MCF 10A (cell line): ENCODE measurements around the gene CLMN. TPM values are rescaled to one million over a fixed set of nuclear protein-coding genes. Genes with fewer than 3 reads are reported as not detected.

Experiments
- BruUV-seq: library from RNA; stranded (reverse); fragments of 400-500 nt; replicated peaks from 2 replicates; lab custom pipeline; 2021; lab: Mats Ljungman, UMichigan
- CTCF ChIA-PET: fragments of 300-600 bp; sonication (Branson Sonifier 250); formaldehyde crosslinking; extraction: SDS; loops from one replicate; lab custom pipeline; 2021; ENCODE audit warnings: antibody characterized with exemption, inconsistent platforms; lab: Yijun Ruan, JAX
- POLR2A ChIA-PET: fragments of 300-600, 350-650 bp; sonication (Branson Sonifier 250); formaldehyde crosslinking; extraction: SDS; loops from one replicate; lab custom pipeline; 2020; ENCODE audit warnings: antibody characterized with exemption, inconsistent platforms; lab: Yijun Ruan, JAX
- DNase-seq: peaks from one replicate; pipeline ENCODE4 v3.0.0-alpha.2; 2018; ENCODE audit not compliant: unreplicated experiment
- H3K27ac Mint-ChIP-seq: one replicate; pipeline ENCODE4 v1.8.0; 2022; ENCODE audit warnings: mild to moderate bottlenecking, low read depth, mixed read lengths; ENCODE audit not compliant: unreplicated experiment
- H3K27me3 Mint-ChIP-seq: one replicate; pipeline ENCODE4 v1.8.0; 2022; ENCODE audit warnings: mixed read lengths; ENCODE audit not compliant: insufficient read depth, unreplicated experiment
- H3K36me3 Mint-ChIP-seq: one replicate; pipeline ENCODE4 v1.8.0; 2022; ENCODE audit warnings: mild to moderate bottlenecking, moderate library complexity, mixed read lengths; ENCODE audit not compliant: insufficient read depth, unreplicated experiment
- H3K4me1 Mint-ChIP-seq: one replicate; pipeline ENCODE4 v1.8.0; 2022; ENCODE audit warnings: mixed read lengths; ENCODE audit not compliant: insufficient read depth, unreplicated experiment
- H3K4me3 Mint-ChIP-seq: one replicate; pipeline ENCODE4 v1.8.0; 2022; ENCODE audit warnings: mild to moderate bottlenecking, moderate library complexity, mixed read lengths; ENCODE audit not compliant: unreplicated experiment
- H3K9me3 Mint-ChIP-seq: one replicate; pipeline ENCODE4 v1.8.0; 2022; ENCODE audit warnings: mixed read lengths; ENCODE audit not compliant: unreplicated experiment
- CTCF ChIP-seq: fragments of 200-600 bp; IDR thresholded peaks from one replicate; pipeline ENCODE4 v1.8.0; 2022; ENCODE audit warnings: antibody characterized with exemption, mild to moderate bottlenecking; ENCODE audit not compliant: unreplicated experiment
- intact Hi-C: fragments of 100-400 bp; cut with micrococcal nuclease; formaldehyde crosslinking; loops from 2 replicates; pipeline ENCODE4 v1.14.1; 2022
- total RNA-seq: library from RNA; stranded (reverse); gene quantifications from 2 replicates; pipeline ENCODE4 v1.2.3, GENCODE V29; 2022

CLMN gene
- total RNA-seq, 1 experiment from 2014 or later: 17.9 TPM

- Mint-ChIP-seq H3K27me3 (no peaks in the 10 kb centered on the region), H3K9me3 (no peaks in the 10 kb centered on the region), H3K4me1 (no peaks in the 10 kb centered on the region), H3K36me3 (peaks cover 6% of the 10 kb centered on the region), H3K27ac (no peak overlapping the region), H3K4me3 (no peak overlapping the region)
- ChIA-PET CTCF (no interaction called here), POLR2A (no interaction called here)
- DNase-seq: no peak
- no peak for TF ChIP-seq CTCF
- intact Hi-C loops: no loop called here
- no TSS peak for BruUV-seq
Observed at GRCh38 chr14:95210699-95211098, 109.0 kb downstream of the CLMN start.

- no TSS peak for BruUV-seq
- Mint-ChIP-seq H3K4me1 (no peaks in the 10 kb centered on the region), H3K27ac (no peak overlapping the region), H3K4me3 (no peak overlapping the region), H3K9me3 (peaks cover 14% of the 10 kb centered on the region), H3K27me3 (no peaks in the 10 kb centered on the region), H3K36me3 (peaks cover 13% of the 10 kb centered on the region)
- ChIA-PET POLR2A (no interaction called here), CTCF (no interaction called here)
- TF ChIP-seq CTCF: no peak
- intact Hi-C loops: no loop called here
- no peak for DNase-seq
Observed at GRCh38 chr14:95208598-95208997, 111.1 kb downstream of the CLMN start.

- H3K4me3 Mint-ChIP-seq: no peak overlapping the region
- intact Hi-C loops: no loop called here
- no peaks in the 10 kb centered on the region for H3K4me1 Mint-ChIP-seq
- no peak for DNase-seq
- TF ChIP-seq CTCF: no peak
- CTCF ChIA-PET: interaction anchor here (0.6 kb wide), 1 partner anchor 155 kb away, joined by 3 read pairs; no protein-coding TSS in a partner anchor
- no TSS peak for BruUV-seq
- H3K27me3 Mint-ChIP-seq: no peaks in the 10 kb centered on the region
- no peak overlapping the region for H3K27ac Mint-ChIP-seq
- H3K9me3 Mint-ChIP-seq: peaks cover 14% of the 10 kb centered on the region
- POLR2A ChIA-PET: interaction anchor here (1.0 kb wide), 1 partner anchor 13 kb away, joined by 4 read pairs; no protein-coding TSS in a partner anchor
- peaks cover 13% of the 10 kb centered on the region for H3K36me3 Mint-ChIP-seq
Observed at GRCh38 chr14:95207475-95208233, 112.1 kb downstream of the CLMN start.

GRCh38 chr14:95206534-95206933 is 113.2 kb downstream of the CLMN start:
- Mint-ChIP-seq H3K36me3 (peaks cover 13% of the 10 kb centered on the region), H3K4me3 (no peak overlapping the region), H3K4me1 (no peaks in the 10 kb centered on the region), H3K27ac (no peak overlapping the region), H3K9me3 (peaks cover 14% of the 10 kb centered on the region), H3K27me3 (no peaks in the 10 kb centered on the region)
- intact Hi-C loops: no loop called here
- DNase-seq: no peak
- no TSS peak for BruUV-seq
- no peak for TF ChIP-seq CTCF
- CTCF ChIA-PET: no interaction called here
- POLR2A ChIA-PET: interaction anchor here (1.0 kb wide), 1 partner anchor 12 kb away, joined by 4 read pairs; no protein-coding TSS in a partner anchor
